GM12873 (cell line): ENCODE data around the gene CYP2F1.
A peak's percentile ranks its signal among the peaks of the same experiment; 100 is the strongest.

ENCODE experiments used
- CTCF ChIP-seq: IDR thresholded peaks from 2 replicates; pipeline ENCODE4 v1.5.1; 2012; ENCODE audit warnings: low read depth, mild to moderate bottlenecking, moderate library complexity, low read length, control low read depth; ENCODE audit not compliant: insufficient read depth; ENCODE audit errors: missing control alignments

Gene CYP2F1

GRCh38 chr19:41112728-41113290 lies 1.4 kb upstream of the CYP2F1 start:
- no peak for TF ChIP-seq CTCF

- TF ChIP-seq CTCF: no peak
Measured at GRCh38 chr19:41116261-41116660, 2.0 kb downstream of the CYP2F1 start.

GRCh38 chr19:41123716-41124294 lies 9.6 kb downstream of the CYP2F1 start:
- TF ChIP-seq CTCF: no peak

GRCh38 chr19:41126765-41127203 lies 12.6 kb downstream of the CYP2F1 start:
- TF ChIP-seq CTCF: peak; percentile 57

GRCh38 chr19:41127801-41128300 lies 13.6 kb downstream of the CYP2F1 start:
- peak; percentile 50 for TF ChIP-seq CTCF

- no peak for TF ChIP-seq CTCF
Measured at GRCh38 chr19:41128692-41129091, 14.5 kb downstream of the CYP2F1 start.

- no peak for TF ChIP-seq CTCF
Measured at GRCh38 chr19:41131186-41131585, 17.0 kb downstream of the CYP2F1 start.
